OCI-LY7 (cell line): ENCODE results near the gene PLEKHA5.

Experiments
- CTCF ChIP-seq: fragments of 200-600 bp; sonication (generic); conservative IDR thresholded peaks from 2 replicates; pipeline ENCODE4 v1.5.1; 2014; ENCODE audit warnings: mild to moderate bottlenecking, antibody characterized with exemption, low read length, moderate library complexity, mixed read lengths
- EZH2phosphoT487 ChIP-seq: fragments of 200-600 bp; sonication (generic); IDR thresholded peaks from 2 replicates; pipeline ENCODE4 v1.6.1; 2018; ENCODE audit warnings: low read depth, borderline replicate concordance, mild to moderate bottlenecking, mixed run types, antibody characterized with exemption, low read length, moderate library complexity, mixed read lengths

DNA sequence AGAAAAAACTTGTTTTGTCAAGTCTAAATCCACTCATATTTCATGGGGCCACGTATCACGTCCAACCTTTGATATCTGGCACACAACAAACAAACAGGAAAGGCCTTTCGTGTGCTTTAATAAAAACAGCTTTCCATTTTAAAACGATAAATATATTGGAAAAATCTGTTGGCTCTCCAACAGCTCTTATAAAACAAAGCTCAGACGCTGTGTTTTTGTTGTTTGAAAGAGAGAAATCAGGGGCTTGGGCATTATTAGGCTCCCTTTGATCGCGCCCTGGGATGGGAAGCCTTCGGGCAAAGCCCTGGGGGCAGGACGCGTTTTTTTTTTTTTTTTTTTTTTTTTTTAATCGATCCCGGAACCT is 429 bp upstream of the PLEKHA5 start:
- TF ChIP-seq CTCF (no peak), EZH2phosphoT487 (no peak)
